Right renal pelvis (tissue), 4 donors: ENCODE measurements around the gene LRBA. TPM values are rescaled to one million over a fixed set of nuclear protein-coding genes. Genes with fewer than 3 reads are reported as not detected.

Experiments
- DNase-seq, 4 donors: peaks; one replicate each; pipeline ENCODE4 v3.0.0-alpha.2; 2013; ENCODE audit warnings: low read depth in 4 of 4, low spot score in 3 of 4, missing footprints in 1 of 4
- polyA plus RNA-seq, 4 donors: library from polyadenylated mRNA; unstranded; fragments of 120-200 nt; gene quantifications; one replicate each; pipeline ENCODE4 v1.2.1, GENCODE V29; 2013; ENCODE audit not compliant: insufficient read length in 4 of 4

Gene LRBA
- polyA plus RNA-seq, 4 donors = 62.2 to 70.6 (median 67.6) TPM

- DNase-seq = no peak
Observed at GRCh38 chr4:150457802-150458201, 557.3 kb downstream of the LRBA start.

DNA sequence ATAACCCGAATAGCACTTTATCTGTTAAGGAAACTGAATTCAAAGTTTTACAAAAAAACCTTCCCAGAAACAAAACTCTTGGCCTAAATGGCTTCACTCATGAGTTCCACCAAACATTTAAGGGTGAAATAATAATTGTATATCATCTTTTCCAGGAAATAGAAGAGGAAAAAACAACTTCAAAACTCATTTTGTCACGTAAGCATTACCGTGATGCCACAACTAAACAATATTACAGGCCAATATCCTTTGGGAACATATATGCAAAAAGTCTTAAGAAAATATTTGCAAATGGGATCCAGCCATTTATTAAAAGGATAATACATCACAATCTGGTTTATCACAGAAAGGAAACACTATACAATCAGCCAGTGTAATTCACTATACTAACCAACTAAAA is 563.2 kb downstream of the LRBA start:
- DNase-seq = no peak

GRCh38 chr4:150447356-150447755 is 567.7 kb downstream of the LRBA start:
- no peak for DNase-seq

DNA sequence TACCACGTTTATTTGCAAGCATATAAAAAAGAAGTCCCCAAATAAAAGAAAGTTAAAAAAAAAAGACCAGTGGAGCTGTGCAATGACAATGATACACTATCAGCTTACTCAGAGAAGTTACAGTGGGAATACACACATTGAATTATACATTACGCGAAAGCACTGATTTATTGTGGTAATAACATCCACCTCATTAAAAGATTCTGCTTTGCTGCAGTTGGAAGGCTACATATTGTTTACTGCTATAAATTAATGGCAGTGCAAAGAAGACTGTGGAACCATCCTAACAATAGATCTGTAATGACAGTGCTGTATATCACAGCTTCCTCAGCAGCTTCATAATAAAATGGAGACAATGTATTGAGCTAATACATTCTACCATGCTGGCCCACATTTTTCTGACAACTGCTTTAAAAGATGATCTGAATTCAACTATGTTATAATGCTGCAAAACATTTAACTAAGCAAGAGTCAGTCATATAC is 575.6 kb downstream of the LRBA start:
- DNase-seq = no peak

- DNase-seq = no peak
Observed at GRCh38 chr4:150436598-150437370, 578.3 kb downstream of the LRBA start.

- DNase-seq = no peak
Observed at GRCh38 chr4:150431221-150431620, 583.9 kb downstream of the LRBA start.

- no peak for DNase-seq
Observed at GRCh38 chr4:150425161-150425560, 589.9 kb downstream of the LRBA start.

GRCh38 chr4:150423503-150423902 is 591.6 kb downstream of the LRBA start:
- no peak for DNase-seq

DNA sequence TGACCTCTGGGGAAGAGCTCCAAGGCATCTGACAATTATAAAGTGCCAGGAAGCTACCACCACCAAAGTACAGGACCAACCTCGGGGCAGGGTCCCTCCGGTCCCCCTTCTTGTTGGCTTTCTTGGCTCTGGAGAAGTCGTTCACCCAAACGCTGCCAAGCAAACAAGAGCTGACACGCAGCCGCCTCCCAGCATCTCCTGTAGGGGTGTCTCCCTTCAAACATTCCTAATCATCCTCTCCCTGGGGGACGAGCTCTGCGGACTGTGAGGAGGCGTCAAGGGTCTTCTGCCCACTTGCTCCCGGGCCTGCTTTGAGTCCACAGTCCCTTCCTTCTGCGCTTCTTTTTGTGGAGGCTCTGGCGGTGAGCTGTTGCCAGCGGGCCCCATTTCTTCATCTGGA is 592.0 kb downstream of the LRBA start:
- DNase-seq = no peak

GRCh38 chr4:150421612-150422011 is 593.5 kb downstream of the LRBA start:
- DNase-seq = no peak

DNA sequence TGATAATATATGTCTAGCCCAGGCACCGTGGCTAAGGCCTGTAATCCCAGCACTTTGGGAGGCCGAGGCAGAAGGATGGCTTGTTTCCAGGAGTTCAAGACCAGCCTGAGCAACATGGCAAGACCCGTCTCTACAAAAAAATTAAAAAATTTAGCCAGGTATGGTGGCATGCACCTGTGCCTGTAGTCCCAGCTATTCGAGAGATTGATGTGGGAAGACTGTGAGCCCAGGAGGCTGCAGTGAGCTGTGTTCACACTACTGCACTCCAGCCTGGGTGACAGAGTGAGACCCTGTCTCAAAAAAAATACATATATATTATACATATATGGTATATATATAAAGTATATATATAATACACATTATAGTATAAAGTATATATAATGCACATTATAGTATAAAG is 595.1 kb downstream of the LRBA start:
- no peak for DNase-seq

- no peak for DNase-seq
Observed at GRCh38 chr4:150418757-150419410, 596.2 kb downstream of the LRBA start.

GRCh38 chr4:150415213-150415612 is 599.9 kb downstream of the LRBA start:
- DNase-seq = no peak

- no peak for DNase-seq
Observed at GRCh38 chr4:150411520-150411919, 603.6 kb downstream of the LRBA start.

GRCh38 chr4:150402871-150403272 is 612.2 kb downstream of the LRBA start:
- DNase-seq = peak; percentile 1 to 19 (median 18)

- DNase-seq = no peak
Observed at GRCh38 chr4:150401083-150401687, 613.9 kb downstream of the LRBA start.

GRCh38 chr4:150395872-150396271 is 619.2 kb downstream of the LRBA start:
- DNase-seq = no peak

GRCh38 chr4:150394046-150394445 is 621.0 kb downstream of the LRBA start:
- DNase-seq = no peak

DNA sequence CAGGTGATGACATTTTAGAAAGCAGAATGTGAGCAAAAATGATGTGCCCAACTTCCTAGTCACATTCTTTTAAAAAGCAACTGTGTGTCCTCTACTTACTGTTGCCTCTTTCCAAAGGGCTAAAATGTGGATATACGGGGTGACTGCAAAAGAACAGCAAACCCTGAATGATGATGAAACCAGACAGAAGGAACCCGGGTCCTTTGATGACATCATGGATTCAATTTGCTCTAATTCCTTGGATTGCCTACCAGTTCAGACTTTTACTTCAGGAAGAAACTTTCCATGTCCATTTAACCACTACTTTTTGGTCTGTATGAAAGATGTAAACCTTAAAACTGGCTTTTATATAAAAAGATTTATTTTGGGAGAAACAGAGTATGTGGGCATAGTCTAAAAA is 624.0 kb downstream of the LRBA start:
- no peak for DNase-seq

DNA sequence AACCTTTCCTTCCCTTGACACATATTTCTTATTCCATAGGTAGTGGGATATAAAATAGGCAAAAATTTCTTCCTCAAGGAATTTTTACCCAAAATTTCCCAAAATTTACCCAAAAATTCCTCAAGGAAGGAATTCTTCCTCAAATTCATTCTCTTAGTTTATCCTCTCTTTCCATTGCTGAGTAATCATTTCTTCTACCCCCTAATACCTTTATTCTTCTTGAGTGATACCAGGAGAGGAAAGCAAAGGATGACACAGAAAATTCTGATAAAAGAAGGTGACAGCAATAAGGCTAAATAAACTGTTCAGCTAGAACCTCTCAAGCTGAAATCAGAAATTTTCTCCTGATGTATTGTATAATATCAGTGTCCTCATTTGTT is 624.6 kb downstream of the LRBA start:
- DNase-seq = no peak

DNA sequence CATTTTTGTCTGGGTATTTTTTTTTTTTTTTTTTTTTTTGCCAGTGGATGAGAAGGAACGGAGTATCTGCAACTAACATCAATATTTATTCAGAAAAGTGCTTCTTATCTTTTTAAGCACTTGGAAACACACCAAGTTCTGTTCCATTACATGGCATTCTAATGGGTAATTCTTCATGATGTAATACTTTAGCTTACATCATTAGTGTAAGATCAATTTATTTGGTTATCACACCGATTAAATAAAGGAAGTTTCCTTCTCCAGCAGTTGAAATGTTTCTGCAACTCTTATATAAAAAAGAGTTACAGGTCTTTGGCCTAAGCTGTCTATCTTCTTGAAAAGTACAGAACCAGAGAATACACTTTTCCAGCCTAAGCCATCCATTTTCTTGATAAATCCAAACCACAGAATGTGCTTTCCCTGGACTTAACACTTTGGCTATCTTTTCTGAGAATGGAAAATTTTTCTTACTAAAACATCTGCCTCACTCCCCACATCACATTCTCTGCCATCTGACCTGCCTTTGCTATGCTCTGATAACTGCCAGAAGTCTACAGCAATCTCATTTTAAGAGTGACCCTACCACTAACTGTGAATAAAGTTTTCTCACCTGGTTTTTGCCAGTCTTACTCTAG is 625.1 kb downstream of the LRBA start:
- DNase-seq = no peak
